SHP77 treated with DMSO at 0.1 percent for 48 hours (cell line): Measurements from ENCODE around the gene MBNL1.
A peak's percentile ranks its signal among the peaks of the same experiment; 100 is the strongest.
"Not testable (repeated sequence)": the region's sequence is repeated elsewhere in the genome, so short reads cannot be mapped to it uniquely, and the experiment has no call there.

Experiments
- DNase-seq: peaks from one replicate; lab custom pipeline; 2025; lab: John Stamatoyannopoulos, UW

The MBNL1 gene

GRCh38 chr3:152379415-152380042, 110.8 kb downstream of the MBNL1 start:
- DNase-seq = no peak

- DNase-seq = no peak
Measured at GRCh38 chr3:152380043-152380442, 111.3 kb downstream of the MBNL1 start.

DNA sequence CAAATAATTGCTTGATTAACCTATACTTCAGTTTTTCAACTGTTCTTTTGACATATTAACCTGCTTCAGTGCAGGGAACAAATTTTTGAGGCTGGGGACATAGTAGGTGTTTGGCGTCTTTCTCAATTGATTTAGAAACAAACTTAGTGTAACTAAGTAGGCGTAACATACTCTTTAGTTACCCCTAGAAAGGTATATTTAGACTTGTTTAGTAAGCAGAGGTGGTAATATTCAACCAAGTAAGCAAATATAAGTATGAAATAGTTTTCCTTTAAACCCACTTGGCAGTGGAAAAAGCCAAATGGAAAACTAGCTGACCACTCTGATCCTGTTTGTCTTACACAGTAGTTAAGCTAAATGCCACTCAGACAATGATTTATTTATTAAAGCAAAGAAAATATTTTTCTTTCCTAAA, 113.2 kb downstream of the MBNL1 start:
- no peak for DNase-seq

DNA sequence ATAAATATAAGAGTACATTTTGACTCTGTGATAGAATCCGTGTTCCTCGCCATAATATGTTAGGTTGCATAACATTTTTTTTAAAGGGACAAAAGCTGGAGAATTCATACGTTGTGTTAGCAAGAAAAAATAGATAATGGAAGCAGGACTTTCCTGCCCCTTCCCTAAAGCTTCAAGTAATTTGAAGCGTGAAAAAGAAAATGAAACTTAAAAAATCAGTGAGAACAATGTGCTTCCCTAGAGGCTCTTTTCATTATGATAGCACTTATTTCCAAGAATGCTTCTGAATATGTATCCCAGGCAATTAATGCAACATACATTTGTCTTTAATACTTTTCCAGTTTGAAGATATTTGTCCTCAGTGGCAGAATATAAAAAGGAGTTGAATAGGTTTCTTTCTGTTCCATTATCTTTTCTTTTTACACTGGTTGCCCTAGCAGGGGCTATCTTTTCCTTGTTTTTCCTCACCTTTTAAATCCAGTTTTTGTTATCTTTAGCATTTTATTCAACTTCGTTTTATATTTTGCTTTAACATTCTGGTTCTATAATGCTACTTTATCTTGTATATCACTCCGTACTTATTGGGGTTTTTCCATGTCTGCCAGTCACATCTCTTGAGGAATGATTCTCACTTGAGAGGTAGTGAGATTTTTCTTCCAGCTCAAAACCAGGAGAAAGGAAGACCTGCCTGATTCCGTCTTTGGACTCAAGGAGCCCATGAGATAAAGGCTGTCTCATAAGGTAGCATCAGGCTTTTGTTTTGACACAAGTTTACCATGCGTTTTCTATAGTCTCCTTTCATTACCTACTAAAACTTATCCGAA, 113.8 kb downstream of the MBNL1 start:
- no peak for DNase-seq

DNA sequence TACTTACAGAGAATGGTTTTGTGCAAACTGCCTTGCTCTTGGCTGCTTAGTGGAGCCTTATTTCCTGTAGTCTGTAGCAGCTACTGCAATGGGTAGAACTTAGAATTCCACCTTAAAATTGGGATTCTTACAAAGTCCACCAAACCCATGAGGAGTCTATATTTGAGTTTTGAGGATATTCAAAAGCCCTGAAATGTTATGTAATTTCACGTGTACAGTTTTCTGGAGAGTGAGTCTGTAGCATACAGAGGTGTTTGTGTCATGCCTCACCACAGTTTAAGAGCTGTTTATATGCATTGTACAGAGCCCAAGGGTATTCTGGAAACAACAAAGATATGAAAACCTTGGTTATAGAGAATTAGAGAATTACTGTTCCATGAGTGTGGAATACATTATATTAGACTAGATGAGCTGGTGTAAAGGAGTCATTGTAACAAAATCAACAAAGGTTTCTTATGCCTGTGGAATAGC, 114.4 kb downstream of the MBNL1 start:
- no peak for DNase-seq

GRCh38 chr3:152384412-152384811, 115.7 kb downstream of the MBNL1 start:
- DNase-seq = no peak

- peak; percentile 59 for DNase-seq
Measured at GRCh38 chr3:152385761-152386160, 117.0 kb downstream of the MBNL1 start.

- no peak for DNase-seq
Measured at GRCh38 chr3:152386208-152386607, 117.5 kb downstream of the MBNL1 start.

DNA sequence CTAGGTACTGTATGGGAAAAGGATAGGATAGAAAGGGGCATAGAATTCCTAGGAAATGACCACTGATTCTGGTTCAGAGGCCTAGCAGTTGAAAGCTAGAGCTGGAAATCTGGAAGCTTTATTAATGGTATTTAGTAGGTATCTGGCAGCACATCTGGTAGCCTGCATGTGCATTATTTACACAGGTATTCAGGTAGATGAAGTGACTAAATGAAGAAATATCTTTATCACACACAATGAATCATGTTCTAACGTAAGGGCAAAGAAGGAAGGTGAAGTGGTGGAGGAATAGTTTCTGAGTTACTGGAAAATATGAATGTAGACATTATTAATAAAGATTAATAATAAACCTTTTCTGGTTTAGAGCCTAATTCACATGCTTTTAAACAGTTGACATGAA, 119.9 kb downstream of the MBNL1 start:
- no peak for DNase-seq

DNA sequence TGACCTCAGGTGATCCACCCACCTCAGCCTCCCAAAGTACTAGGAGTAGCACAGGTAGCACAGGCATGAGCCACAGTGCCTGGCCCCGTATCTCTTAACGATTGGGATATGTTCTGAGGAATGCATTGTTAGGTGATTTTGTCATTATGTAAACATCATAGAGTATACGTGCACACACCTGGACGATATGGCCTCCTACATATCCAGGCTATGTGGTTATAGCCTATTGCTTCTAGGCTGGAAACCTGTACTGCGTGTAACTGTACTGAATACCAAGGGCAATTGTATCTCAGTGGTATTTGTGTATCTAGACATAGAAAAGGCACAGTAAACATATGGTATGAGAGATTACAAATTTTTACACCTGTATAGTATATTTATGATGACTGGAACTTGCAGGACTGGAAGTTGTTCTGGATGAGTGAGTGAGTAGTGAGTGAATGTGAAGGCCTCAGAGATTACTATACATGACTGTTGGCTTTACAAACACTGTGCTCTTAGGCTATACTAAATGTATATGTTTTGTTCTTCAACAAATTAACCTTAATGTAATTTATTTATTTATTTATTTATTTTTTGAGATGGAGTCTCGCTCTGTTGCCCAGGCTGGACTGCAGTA, 120.7 kb downstream of the MBNL1 start:
- DNase-seq = no peak

GRCh38 chr3:152390647-152391046, 121.9 kb downstream of the MBNL1 start:
- DNase-seq = no peak

- no peak for DNase-seq
Measured at GRCh38 chr3:152391671-152392070, 122.9 kb downstream of the MBNL1 start.

DNA sequence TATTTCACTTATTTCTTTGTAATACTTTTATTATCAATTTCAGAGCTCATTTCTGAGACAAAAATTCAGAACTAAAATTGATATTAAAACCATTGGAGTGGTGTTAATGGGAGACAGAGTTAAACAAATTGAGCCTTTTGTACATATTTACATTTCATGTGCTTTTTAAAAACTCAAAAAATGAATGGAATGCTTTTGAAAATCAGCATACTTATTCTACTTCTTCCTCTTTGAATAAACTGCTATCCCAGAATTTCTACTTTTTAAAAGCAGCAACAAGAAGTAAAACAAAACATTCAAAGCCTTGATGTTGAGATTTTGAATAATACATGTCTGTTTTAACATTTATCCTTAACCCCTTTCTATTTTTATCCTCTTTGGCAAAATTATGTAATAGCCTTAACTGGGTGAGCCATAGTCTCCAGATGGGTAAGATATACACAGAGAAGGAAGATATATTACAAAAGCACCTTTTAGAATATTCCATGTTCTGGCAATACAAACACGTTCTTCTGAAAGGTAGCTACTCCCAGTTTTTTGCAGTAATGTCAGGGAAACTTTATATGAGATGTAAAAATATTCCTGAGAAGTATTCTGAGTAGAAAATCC, 123.6 kb downstream of the MBNL1 start:
- DNase-seq = no peak

GRCh38 chr3:152394246-152394645, 125.5 kb downstream of the MBNL1 start:
- DNase-seq = no peak

DNA sequence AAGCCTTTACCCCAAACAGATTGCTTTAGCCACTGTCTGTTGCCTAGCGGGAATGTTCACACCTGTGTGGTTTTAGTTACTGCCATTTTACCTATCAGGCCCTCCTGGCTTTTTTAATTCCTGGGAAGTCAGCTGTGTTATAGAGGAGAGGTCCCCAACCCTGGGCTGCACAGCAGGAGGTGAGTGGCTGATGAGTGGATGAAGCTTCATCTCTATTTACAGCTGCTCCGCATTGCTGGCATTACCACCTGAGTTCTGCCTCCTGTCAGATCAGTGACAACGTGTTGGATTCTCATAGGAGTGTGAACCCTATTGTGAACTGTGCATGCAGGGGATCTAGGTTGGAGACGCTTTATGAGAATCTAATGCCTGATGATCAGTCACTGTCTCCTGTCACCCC, 127.0 kb downstream of the MBNL1 start:
- DNase-seq = no peak

- no peak for DNase-seq
Measured at GRCh38 chr3:152396867-152397266, 128.1 kb downstream of the MBNL1 start.

DNA sequence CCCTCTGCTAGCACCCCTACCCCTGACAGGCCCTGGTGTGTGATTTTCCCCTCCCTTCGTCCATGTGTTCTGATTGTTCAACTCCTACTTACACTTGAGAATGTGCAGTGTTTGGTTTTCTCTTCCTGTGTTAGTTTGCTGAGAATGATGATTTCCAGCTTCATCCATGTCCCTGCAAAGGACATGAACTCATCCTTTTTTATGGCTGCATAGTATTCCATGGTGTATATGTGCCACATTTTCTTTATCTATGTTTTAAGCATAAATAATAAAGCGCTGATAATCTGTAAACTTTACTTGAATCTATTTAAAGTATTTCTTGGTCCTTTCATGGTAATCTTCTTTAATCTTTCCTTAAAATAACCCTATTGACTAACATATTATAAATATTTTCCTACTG, 128.6 kb downstream of the MBNL1 start:
- not testable (repeated sequence) for DNase-seq

DNA sequence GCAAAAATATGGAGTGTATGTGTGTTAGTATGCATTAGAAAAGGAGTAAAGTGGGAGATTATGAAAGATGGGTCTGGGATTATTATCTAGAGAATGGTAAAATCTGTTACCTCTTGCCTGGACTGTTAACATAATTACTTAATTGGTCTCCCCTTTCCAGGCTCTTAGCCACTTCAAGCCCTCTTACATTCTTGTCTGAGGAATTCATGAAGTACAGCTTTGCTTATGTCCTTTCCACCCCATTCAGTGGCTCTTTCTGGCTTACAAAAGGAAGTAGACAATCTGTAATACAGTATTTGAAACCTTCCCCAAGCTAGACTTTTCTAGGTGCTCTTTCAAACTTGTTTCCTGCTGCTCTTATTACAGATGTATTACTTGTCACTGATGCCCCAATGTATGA, 129.8 kb downstream of the MBNL1 start:
- no peak for DNase-seq

GRCh38 chr3:152399374-152399773, 130.6 kb downstream of the MBNL1 start:
- DNase-seq = no peak

- no peak for DNase-seq
Measured at GRCh38 chr3:152400887-152401286, 132.2 kb downstream of the MBNL1 start.

GRCh38 chr3:152402695-152403451, 134.1 kb downstream of the MBNL1 start:
- DNase-seq = no peak

- DNase-seq = no peak
Measured at GRCh38 chr3:152403632-152404066, 134.9 kb downstream of the MBNL1 start.
